GM19099 (cell line): Measurements from ENCODE around the gene SORCS2.

Source experiments
- POLR2A ChIP-seq: IDR thresholded peaks from 3 replicates; pipeline ENCODE4 v1.6.1; 2011; ENCODE audit warnings: low read depth; ENCODE audit not compliant: insufficient read length; ENCODE audit errors: extremely low read depth

Gene SORCS2

DNA sequence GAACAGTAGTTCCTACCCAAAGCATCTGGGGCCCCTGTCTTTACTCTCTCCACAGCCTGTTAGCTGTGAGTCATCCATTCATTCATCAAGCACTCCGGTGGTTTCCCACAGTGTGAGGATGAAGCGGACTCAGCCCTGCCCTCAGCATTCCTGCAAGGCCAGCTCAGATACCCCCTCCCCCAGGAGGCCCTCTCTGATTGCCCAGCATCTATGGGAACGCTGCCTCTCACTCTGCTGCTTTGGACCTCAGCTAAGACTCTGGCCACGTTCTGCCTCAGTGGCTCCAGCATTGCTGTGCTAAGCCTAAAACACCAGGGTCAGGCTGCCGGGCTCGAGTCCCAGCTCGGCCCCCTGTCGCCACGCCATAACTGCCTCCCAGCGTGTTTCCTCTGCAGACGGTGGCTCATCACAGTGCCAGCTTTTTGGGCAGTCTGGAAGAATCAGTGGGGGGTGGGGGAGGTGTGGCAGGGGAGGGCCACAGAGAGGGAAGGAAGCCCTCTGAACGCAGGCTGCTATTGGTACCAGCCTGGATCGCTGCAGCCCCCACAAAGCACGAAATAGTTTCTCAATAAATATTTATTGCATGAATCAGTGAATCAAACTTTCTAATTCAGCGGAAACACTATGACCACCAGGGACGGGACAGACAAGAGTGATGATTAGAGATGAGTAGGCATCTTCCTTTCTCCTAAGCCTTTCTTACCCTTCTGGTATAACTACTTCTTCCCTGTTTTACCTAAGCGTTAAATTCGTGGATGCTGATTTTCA is 74.4 kb downstream of the SORCS2 start:
- TF ChIP-seq POLR2A, result no peak

DNA sequence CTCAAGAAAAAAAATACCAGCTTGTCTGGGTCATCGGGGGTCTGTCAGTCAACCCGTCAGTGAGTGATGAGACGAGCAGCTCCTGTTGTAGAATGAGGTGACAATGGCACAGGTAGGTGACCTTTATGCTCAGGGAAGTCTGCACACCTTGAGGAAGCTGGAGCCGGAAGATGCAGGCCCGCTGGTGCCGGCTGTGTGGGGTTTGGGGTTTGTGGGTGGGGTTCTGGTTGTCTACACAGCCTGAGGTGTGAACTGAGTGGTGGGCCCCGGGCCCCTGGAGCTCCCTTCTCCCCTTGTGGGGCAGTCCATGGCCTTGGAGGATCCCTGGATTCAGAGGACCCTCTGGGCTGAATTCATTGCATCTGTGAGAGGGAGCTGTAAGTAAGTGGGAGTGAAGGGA is 75.5 kb downstream of the SORCS2 start:
- TF ChIP-seq POLR2A, result no peak

DNA sequence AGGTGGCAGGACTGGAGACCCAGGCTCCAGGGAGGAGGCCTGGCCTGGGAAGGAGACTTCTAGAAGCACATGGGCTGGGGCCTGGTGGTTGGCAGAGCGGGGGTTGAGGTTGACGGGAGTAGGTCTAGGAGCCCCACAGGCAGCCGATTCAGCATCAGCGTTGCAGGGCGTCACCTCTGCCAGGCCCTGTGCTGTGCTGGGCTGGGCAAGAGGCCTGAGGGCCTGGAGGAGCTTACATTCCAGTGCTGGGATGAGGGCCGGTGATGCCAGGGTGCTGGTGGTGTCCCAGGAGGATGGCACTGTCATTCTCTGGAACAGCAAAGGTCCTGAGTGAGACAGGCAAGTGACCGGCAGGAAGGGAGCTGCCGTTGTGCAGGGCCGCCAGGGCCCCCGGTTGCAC is 76.6 kb downstream of the SORCS2 start:
- no peak for TF ChIP-seq POLR2A

DNA sequence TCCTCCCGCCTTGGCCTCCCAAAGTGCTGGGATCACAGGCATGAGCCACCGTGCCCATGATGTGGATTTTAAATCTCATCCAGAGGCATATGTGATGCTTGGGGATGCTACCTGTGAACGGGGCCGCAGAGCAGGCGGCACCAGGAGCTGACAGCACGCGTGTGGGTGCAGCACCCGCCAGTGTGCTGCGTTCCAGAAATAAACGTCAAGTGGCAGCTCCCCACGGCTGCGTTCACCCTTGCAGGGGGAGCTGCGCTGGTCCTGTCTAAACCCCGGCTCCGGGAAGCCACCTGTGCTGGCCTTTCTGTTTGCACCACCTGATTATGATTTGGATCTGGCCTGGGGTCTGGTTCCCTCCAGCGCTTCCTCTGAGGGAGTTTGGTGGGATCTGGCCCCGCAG is 77.8 kb downstream of the SORCS2 start:
- TF ChIP-seq POLR2A, result no peak

DNA sequence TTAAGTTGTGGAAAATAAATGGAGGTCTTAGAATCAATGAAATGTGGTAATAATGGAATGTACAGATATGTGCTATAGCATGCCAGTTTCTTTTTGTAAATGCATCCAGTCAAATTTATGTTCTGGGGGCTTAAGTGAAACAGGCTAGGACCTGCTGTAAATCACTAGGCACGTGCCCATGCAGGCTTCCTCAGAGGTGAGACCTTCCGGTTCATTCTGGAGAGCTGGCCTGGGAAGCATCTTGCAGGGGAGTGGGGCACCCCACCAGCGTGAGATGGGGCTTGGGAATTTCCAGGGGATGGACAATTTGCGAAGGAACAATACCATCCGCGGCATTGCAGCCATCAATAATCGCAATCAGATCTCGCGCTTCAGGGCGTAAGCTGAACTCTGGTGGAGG is 80.1 kb downstream of the SORCS2 start:
- no peak for TF ChIP-seq POLR2A

DNA sequence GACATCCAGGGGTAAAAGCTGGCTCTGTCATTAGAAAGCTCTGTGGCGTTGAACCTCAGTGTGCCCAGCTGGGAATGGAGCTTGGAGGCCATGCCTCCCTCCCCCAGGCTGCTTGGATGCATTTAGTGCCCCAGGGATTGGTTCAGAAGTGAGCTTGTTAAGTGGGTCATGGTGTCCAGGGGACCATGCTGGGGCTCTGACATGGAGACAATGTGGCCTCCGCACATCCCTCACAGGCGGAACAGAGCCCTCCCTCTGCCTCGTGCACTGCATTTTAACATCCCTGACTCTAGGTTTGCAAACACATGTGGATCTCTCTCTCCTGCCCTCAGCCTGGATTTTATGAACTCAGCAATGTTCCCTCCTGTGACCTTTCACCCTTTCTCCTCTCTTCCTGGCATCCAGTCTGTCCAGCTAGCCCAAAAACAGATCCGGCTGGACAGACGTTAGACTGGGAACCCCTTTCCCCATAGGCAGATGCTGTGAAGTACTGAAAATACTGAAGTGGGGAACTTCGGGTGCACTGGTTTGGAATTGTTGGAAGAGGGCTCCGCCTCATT is 81.5 kb downstream of the SORCS2 start:
- no peak for TF ChIP-seq POLR2A

DNA sequence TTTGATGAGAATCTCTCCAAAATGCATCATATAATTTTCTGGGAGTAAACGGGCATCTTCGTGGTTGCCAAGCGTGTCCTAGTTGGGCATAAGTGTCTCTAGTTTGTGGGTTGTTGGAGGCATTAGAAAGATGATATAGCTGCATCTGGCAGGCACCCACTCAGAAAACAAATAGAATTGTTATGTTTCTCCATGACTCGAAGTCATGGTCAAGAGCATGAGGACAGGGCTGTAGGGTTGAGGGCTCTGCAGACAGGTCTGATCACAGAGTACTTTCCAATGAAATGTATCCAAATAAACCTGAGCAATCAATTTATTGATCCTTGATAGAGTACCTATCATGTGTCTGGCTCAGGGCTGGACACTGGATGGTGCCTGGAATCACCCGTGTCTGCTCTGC is 82.7 kb downstream of the SORCS2 start:
- TF ChIP-seq POLR2A, result no peak

DNA sequence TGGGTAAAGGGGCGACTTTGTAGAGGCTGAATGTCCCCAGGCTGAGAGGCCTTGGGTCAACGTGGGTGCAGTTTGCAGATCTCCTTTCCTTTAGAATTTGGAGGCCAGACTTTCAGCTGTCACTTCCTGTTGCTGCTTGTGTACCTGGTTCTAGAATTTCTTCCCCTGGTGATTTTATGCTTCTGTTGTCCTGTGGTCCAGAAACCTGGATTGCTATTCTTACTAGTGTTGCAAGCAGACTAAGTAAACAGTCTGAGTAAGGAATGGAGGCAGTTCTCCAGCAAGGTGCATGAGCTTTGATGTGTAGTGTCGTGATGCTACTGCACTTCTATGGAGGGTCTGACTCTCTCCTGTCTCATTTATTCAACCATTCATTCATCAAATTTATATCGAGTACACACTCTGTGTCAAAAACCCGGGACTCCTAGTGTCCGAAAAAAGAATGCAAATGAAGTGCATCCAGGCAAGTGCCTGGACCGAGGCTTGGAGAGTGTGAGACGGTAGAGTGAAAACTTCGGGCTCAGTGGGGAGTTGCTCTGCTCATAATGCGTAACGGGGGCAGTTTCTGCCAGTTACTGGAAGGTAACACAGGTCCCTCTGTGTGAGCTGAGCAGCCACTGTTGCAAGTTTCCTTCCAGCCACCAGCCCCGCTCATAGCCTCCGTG is 83.3 kb downstream of the SORCS2 start:
- no peak for TF ChIP-seq POLR2A

DNA sequence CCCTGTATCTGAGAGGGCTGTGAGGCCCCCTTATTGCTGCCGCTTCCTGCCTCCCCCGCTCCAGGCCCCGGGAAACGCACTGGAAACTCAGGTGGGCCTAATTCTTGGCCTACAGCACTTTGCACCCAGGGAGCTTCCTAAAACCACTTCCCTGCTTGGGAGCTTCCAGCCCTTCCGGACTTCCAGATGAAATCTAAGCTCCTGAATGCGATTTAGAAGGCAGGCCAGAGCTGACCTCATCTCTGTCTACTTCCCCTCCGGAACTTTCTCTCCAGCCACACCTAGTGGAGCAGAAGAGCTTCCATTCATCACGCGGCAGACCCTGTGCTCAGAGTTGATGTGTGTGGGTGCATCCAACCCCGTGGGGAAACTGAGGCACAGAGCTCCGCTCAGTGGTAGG is 84.2 kb downstream of the SORCS2 start:
- TF ChIP-seq POLR2A, result no peak

DNA sequence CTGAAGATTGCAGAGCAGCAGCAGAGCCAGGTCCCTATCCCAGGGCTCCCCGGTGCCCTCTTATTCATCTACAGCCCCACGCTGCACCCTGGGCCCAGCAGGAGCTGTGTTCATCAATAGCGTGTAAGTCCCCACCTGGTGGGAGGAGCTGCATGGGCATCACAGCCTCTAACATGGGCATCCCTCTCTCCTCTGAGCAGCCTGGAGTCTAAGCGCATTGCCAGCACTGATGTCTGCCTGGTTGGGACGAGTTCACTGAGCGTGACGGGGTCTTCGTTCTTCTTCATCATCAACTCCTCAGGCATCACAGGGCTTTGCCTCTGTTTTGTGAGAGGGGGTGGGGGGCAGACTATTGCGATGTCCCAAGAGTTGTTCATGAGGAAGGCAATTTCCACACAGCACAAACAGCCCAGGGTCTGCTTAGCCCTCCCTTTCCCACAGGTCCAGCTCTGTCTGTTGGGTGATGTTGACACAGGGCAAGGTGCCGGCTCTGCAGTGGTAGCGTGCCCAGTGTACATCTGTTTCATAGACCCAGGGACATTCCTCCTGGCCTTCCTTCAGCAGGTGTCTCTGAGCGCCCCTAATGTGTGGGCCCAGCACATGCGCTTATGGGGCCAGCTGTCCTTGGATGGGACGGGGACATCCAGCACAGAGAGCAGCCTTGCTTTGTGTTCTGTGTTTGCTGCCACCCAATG is 85.9 kb downstream of the SORCS2 start:
- no peak for TF ChIP-seq POLR2A

DNA sequence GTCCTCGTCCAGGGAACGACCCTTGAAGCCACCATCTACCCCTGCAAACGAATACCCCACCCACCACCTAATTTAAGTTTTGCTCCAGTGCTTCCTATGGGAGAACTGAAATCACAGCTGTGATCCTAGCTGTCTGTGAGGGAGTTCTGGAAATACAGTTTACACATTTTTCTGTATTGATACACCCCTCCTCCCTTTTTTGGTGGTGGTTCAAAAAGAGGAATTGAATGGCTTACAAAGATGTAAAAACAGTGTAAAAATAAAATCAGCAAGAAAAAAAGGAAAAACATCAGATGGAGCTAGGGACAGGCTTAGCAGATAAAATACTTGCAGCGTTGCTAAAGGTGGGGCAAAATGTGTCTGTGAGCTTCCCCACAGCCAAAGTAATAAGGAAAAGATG is 86.6 kb downstream of the SORCS2 start:
- TF ChIP-seq POLR2A, result no peak

DNA sequence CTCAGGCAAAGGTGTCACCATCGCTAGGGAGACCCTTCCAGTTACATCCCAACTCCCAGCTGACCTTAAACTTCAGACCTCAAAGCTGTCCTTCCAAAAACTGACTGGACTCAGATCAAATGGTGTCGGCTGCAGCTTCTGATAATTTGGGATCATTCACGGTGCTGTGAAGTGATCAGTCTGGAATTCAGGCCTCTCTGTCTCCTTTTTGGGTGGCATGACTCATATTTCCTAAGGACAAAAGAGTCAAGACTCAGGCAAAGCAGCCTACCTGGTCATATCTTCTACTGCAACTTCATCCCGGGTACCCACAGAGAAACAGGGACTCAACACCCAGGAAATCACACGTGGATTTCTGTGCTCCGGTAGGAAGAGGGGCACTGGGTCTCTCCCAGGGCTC is 87.6 kb downstream of the SORCS2 start:
- TF ChIP-seq POLR2A, result no peak

DNA sequence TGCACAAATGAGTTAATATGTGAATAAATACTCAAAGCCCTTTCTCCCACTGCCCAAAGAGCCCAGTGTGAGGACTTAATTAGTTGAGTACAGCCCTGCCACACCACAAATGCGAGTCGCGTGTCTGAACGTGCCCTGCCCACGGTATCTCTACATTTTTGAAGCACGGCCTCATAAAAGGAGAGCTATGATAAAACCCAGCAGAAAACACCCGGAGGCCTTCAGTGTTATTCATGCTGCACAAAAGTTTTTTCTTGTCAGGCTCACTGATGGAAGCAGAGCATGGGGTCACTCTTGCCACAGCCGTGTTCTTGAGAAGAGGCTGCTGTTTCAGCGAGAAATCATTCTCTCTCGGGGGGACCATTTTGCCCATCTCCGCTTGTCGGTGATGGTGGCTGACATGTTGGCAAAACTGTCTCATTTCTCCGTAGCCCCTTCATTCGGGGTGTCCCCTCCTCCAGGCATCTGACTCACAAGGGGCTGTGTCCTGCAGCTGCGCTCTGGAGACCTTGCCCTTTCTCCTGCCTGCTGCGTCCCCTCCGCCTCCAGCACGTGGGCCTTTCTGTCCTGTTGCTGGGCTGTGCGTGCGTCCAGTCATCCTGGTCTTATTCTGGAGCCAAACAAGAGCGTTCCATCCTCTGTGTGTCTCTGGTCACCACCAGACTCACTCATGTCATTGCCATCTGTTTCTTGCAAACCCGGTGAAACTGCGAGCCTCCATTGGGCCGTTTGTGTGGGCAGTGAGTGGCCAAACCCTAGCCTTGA is 88.8 kb downstream of the SORCS2 start:
- TF ChIP-seq POLR2A, result no peak

DNA sequence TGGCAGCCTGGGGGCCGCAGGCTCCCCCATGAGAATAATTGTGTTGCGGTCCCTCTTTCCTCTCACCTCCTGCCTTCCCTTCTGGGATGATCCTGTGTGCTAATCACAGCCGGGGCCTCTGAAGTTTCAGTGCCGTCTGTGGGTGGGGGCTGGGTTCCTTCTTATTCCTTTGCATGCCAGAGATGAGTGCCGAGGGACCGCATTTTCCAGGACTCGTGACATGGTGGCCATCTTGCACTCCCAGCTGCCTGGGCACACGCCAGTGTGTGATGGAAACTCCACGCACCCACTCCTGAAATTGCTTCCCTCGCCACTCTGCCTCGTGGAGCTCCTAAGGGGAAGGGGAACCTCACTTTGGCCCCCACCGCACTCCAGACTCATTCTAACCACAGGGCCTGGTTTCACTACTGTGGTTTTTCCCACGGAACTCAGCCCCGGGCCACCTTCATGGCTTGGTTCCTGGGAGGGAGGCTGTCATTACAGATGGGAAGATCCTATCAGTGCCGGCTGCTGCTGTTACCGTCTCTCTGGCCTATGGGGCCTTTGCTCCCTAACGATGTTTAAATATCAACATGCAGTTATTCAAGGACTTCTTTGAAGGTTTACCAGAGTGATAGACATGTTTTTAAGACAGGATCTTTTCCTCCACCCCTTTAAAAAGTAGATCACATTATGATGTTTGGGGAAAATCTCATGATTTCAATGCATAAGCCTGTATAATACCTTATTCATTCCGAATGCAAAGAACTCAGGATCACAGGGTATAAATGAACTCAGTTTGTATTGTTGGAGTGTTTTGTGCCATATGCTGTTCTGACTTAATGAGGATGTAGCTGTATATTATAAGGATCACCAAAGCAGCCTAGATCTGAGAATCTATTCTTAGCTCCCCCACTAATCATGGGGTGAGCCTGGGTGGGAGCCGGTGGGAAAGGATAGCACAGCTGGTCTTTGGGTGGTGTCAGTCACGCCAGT is 89.6 kb downstream of the SORCS2 start:
- no peak for TF ChIP-seq POLR2A
